HG03045 (cell line): ENCODE measurements around the gene REM1.
"Not testable (repeated sequence)": the region's sequence is repeated elsewhere in the genome, so short reads cannot be mapped to it uniquely, and the experiment has no call there.

Experiments used
- ATAC-seq: cut with Tn5 transposase; IDR thresholded peaks from one replicate; pipeline ENCODE4 v1.9.1; 2021; ENCODE audit warnings: mild to moderate bottlenecking, moderate library complexity; ENCODE audit not compliant: unreplicated experiment

REM1 gene, protein sequence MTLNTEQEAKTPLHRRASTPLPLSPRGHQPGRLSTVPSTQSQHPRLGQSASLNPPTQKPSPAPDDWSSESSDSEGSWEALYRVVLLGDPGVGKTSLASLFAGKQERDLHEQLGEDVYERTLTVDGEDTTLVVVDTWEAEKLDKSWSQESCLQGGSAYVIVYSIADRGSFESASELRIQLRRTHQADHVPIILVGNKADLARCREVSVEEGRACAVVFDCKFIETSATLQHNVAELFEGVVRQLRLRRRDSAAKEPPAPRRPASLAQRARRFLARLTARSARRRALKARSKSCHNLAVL

DNA sequence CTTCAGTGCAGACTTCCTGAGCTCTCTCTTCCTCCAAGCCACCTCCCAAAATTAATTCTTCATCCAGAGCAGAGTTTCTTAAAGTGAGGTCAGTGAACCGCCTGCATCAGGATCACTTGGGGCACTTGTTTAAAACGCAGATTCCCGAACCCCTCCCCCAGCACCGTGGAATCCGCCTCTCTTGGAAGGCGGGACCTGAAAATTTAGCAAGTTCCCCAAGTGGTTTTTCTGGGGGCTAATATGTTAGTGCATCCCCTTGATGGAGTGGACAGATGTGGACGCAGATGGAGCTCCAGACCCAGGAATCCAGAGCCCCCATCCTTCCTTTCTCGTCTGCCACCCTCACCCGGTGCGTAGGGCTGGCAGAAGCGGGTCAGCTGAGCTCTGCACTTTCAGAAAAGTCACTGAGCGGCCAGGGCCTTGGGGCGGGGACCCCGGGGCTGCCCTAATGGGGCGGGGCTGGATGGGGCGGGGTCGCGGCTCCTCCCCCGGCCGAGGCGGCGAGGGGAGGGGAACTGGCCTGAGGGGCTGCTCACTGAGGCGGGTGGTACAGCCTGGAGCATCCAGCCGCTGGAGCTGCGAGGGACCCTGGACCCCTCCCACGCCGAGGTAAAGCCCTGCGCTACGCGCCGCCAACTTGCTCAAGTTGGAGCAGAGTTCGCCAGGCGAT lies at the start of gene REM1, which contains the start of gene DEFB124:
TSS of gene REM1 (plus strand) at position 531 of the 670 bp plus-strand sequence. CDS start 1,158 bp downstream, outside the sequence.
TSS of gene DEFB124 (minus strand) at position 370 of the 670 bp plus-strand sequence. CDS start 2,114 bp downstream, outside the sequence.
- no peak for ATAC-seq

DNA sequence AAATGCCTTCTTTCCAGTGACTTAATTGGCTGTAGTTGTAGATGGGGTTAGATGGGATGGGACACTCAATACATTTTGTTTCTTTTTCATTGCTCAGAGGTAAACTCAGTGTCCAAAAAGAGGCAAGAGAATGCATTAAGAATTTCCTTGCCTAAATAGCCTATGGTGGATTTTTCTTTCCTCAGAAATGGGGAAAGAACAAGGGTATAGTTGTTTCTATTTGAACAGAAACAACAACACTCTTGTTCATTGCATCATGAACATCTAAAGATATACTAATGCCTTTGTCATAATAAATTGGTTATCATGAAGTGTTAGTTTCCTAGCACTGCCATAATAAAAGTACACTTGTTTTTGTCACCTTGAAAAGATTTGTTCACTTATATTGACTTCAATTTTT lies 49.3 kb upstream of the REM1 start:
- no peak for ATAC-seq

DNA sequence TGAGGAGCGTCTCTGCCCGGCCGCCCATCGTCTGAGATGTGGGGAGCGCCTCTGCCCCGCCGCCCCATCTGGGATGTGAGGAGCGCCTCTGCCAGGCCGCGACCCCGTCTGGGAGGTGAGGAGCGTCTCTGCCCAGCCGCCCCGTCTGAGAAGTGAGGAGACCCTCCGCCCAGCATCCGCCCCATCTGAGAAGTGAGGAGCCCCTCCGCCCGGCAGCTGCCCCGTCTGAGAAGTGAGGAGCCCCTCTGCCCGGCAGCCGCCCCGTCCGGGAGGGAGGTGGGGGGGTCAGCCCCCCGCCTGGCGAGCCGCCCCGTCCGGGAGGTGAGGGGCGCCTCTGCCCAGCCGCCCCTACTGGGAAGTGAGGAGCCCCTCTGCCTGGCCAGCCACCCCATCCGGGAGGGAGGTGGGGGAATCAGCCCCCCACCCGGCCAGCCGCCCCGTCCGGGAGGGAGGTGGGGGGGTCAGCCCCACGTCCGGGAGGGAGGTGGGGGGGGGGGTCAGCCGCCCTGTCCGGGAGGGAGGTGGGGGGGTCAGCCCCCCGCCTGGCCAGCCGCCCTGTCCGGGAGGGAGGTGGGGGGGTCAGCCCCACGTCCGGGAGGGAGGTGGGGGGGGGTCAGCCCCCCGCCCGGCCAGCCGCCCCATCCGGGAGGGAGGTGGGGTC lies 48.1 kb upstream of the REM1 start:
- not testable (repeated sequence) for ATAC-seq

DNA sequence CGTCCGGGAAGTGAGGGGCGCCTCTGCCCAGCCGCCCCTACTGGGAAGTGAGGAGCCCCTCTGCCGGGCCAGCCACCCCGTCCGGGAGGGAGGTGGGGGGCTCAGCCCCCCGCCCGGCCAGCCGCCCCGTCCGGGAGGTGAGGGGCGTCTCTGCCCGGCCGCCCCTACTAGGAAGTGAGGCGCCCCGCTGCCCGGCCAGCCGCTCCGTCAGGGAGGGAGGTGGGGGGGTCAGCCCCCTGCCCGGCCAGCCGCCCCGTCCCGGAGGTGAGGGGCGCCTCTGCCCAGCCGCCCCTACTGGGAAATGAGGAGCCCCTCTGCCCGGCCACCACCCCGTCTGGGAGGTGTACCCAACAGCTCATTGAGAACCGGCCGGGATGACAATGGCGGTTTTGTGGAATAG lies 47.5 kb upstream of the REM1 start:
- not testable (repeated sequence) for ATAC-seq

DNA sequence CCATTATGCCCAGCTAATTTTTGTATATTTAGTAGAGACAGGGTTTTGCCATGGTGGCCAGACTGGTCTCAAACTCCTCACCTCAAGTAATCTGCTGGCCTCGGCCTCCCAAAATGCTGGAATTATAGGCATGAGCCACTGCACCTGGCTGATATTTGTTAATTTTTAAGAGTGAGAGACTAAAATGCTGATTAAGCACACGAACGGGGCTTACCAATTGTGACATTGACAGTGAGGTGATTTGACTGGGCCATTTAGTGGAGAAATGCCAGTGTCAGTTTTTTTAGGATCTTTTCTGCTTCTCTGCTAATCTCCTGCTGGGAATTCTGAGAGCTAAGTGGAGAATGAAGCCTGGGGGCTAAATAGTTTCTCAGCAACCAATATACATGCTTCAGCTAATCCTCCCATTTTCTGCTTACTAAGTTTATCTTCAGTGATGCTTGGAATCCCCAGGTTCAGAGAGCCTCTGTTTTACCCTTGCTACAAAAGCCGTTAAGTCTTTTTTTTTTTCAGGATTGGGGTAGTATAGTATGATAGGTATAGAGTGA lies 44.4 kb upstream of the REM1 start:
- no peak for ATAC-seq

DNA sequence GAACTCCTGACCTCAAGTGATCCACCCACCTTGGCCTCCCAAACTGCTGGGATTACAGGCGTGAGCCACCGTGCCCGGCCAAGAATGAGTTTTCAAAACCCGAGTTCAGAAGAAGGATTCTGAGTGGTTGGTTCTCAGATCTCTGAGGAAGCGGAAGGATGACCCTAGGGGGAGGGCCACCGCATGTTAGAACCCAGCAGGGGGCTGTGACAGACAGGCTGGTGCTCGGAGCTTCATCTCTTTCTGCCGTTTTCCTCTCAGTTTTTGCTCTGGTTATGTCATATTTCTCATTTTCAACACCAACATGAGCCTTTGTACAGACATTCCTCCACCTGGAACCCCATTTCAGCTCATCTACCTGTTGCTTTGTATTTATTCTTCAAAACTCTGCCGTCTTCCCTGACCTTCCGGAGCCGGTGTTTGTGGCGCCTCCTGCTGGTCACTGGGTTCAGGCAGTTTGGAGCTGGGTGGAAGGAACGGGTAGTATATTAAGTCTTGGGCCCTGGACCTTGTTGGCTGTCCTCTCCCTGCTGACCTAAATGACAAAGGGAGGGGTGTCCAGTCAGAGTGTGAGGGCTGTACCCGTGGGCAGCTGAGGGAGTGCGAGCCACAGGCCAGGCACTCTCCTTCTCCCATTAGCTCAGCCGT lies 35.0 kb upstream of the REM1 start, which contains the start of gene DEFB123:
TSS of gene DEFB123 (plus strand) at position 621 of the 648 bp plus-strand sequence. CDS start 67 bp downstream, outside the sequence.
- no peak for ATAC-seq

DNA sequence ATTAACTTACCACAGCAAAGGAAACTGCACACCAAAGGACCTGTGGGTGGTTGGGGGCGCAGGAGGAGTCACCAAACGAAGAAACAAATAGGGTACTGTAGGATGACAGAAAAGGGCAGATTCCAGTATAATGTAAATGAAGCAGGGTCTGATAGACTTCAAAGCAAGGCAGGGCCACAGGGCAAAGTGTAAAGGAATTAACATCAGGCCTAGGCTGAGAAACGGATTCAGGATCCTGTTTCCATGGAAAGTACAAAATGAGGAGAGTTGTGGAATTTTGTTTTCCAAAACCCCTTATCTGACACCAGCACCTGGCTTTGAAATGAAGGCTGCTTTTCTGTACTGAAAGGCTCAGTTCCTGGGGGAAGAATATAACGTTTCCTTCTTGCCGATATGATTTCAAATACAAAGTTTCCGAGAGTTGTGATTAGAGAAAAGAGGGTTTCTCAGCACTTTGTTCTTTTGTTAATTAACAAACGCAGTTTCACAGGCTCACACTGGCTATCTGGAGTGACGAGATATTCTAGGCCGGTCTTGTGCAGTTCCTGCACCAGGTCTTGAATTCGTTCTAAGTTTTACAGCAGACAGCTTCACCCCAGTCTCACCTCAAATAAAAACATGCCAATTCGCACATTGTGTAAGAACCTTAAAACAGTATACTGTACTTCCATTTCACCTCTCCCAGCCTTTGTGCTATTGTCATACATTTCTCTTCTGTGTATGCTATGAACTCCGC lies 28.8 kb upstream of the REM1 start:
- ATAC-seq: no peak

DNA sequence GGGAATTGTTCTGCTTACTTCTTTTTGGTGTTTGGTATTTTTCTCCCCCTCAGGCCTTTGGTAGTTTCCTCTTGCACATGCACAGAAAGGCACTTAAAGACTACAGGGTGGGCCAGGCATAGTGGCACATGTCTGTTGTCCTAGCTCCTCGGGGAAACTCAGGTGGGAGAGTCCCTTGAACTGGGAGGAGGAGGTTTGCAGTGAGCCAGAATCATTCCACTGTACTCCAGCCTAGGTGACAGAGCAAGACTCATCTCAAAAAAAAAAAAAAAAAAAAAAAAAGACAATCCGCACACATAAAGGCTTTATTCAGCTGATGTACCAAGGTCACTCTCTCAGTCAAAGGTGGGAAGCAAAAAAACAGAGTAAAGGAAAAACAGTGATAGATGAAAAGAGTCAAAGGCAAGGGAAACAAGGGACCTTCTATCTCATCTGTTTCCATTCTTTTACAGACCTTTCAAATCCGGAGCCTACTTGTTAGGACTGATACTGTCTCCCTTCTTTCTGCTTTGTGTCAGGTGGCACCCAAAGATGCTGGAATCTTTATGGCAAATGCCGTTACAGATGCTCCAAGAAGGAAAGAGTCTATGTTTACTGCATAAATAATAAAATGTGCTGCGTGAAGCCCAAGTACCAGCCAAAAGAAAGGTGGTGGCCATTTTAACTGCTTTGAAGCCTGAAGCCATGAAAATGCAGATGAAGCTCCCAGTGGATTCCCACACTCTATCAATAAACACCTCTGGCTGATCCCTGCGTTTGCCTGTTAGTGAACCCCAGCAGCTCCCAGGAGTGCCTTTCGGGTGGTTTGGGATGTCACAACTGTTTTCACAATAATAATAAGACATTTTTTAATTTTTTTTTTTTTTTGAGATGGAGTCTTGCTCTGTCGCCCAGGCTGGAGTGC lies 25.3 kb upstream of the REM1 start:
- ATAC-seq: no peak

DNA sequence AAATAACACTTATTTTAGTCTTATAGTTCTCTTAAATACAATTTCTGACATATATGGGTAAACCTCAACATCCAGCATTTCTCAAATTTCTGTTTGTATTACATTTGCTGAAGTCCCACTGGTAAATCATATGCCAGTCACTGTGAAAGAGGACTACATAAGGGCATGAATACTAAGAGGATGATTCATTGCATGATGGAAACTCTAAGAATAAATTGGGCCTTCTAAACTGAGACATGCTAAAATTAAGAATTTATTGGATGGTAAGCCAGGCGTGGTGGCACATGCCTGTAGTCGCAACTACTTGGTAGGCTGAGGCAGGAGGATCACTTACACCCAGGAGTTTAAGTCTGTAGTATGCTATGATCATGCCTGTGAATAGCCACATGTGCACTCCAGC lies 22.5 kb upstream of the REM1 start:
- no peak for ATAC-seq

DNA sequence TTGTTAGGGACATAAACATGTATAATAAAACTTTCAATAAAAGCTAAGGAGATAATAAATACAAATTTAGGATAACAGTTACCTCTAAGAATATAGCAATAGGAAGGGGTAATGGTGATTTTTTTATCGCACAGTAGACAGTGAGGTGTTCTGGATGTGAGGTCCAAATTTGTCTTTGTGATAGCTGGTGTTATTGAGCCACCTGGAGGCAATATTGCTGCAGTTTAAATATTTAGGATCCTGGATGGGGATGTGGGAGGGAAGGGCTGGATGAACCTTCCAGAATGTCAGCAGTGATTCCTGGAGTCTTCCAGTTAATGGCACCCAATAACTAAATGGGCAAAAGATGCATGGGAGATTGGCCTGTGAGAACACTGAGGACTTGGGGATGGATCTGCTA lies 20.7 kb upstream of the REM1 start:
- ATAC-seq: no peak

DNA sequence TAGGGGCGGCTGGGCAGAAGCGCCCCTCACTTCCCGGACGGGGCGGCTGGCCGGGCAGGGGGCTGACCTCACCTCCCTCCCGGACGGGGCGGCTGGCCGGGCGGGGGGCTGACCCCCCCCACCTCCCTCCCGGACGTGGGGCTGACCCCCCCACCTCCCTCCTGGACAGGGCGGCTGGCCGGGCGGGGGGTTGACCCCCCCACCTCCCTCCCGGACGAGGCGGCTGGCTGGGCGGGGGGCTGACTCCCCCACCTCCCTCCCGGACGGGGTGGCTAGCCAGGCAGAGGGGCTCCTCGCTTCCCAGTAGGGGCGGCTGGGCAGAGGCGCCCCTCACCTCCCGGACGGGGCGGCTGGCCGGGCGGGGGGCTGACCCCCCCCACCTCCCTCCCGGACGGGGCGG lies 4.1 kb upstream of the REM1 start:
- not testable (repeated sequence) for ATAC-seq

DNA sequence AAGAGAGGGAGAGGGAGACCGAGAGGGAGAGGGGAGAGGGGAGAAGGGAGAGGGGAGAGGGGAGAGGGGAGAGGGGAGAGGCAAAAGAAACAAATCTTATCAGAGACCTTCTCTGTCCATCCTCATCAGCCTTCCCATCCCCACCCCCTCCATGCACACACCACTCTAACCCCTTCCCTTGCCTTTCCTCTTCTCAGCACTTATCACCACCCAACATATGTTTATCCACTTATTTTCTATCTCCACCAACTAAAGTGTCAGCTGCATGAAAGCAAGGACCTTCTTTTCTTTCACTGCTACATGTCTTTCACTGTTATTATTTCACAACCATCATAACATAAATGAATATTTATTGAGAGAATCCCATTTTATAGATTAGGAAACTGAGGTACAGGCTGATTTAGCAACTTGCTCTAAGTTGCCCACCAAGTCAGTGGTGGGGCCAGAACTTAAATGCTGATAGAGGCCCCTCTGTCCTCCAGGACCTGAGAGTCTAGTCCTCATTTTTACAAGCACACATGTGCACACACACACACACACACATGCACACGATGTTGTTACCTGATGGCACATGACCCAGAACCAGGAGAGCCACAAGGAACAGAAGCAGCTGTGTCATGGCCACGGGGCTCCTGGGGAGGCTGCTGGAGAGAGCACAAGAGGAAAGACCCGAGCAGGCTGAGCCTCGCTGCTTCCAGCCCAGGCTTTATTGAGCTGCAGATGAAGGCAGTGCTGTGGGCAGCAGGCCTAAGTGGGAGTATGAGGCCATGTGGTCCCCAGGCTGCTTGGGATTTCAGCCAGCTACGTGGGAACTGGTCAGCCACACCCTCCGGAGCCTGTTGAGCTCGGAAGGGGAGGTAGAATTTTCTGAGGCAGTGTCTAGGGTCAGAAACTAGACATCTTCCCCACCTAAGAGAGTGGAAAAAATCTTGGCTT lies 2.4 kb upstream of the REM1 start:
- ATAC-seq: no peak

DNA sequence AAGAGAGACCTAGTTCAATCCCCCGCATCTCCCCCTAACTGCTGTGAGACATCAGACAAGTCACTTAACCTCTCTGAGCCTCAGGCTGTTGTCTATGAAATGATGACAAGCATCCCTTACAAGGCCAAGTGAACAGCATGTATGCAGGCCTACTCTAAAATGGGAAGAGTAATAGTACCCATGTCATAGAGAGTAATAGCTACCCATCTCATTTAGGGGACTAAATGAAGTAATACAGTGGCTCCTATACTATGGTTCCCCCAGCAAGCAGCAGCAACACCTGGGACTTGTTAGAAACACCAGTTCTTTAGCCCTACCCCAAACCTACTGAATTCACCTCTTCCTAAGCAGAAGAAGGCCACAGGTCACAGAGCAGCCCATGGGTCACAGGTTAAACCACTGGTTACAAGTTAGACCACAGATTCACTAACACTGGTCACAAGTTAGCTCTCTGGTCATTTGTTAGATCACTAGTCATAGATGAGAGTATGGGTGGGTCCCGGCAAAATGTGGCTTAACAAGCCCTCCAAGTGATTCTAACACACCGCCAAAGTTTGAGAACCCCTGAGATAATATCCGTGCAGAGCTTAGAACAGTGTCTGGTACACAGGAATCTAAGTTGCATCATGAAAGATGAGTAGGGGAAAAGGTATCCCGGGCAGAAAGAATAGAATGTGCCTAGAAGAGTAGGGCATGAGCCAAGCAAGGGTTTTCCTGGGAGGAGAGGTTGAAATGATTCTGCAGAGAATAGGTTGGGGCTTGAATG lies 1.6 kb upstream of the REM1 start:
- no peak for ATAC-seq

DNA sequence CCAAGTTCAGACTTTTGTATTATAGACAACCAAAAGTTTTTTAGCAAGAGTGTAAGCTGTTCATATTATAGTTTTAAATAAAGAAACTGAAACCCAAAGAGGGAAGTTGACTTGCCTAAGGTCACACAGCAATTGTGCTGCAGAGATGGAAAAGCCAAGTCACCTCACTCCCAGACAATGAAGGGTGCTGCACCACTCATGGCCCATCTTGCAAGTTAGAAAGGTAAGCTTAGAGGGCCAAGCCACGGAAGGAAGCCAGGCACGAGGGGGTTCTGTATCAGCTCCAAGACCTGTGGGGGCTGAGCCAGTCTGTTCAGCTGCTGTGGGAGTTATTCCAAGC lies 1.0 kb upstream of the REM1 start:
- no peak for ATAC-seq

DNA sequence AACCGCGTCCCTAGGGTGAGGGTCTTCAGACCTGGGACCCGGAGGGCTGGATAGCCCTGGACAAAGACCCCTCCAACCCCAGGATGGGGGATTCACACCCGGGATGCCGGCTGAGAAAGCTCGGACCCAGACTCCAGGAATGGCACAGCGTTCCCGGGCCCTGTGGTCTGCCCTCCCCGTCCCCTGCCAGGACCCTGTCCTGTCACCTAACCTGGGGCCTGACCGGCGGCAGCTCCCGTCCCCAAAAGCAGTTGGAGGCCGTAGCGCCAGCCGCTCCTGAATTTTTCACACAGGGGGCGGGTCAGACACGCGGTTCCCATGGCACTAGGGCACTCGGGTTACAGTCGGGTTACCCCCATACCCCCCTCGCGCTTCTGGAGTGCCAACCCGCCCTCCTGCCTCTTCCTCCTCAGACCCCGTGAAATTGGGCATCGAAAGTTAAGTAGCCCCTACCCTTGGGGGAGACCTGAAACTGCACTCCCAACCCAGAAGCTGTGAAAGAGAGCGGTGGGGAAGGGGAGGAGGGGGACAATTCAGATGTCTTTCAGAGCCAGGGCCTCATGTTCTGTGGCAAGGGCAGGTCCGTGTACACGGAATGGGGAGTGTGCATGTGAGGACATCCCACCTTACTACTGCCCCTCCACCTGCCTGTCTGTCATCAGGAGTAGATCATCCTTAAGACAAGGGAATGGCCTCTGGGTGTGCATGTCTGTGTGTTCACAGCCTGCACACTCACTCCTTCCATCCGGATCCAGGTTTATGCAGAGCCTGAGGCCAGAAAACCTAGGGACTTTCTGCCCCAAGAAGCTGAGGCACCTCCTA lies 595 bp downstream of the REM1 start:
- ATAC-seq: no peak

DNA sequence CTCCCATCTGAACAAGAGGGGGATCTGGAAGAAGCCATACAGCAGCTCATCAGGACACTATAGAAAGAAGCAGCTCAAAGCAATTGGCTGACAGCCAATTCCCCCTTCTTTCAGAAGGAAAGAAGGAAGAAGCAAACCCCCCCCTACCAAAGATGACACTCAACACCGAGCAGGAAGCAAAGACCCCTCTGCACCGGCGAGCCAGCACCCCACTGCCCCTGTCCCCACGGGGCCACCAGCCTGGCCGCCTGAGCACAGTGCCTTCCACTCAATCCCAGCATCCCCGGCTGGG lies 1.2 kb downstream of the REM1 start:
- no peak for ATAC-seq

DNA sequence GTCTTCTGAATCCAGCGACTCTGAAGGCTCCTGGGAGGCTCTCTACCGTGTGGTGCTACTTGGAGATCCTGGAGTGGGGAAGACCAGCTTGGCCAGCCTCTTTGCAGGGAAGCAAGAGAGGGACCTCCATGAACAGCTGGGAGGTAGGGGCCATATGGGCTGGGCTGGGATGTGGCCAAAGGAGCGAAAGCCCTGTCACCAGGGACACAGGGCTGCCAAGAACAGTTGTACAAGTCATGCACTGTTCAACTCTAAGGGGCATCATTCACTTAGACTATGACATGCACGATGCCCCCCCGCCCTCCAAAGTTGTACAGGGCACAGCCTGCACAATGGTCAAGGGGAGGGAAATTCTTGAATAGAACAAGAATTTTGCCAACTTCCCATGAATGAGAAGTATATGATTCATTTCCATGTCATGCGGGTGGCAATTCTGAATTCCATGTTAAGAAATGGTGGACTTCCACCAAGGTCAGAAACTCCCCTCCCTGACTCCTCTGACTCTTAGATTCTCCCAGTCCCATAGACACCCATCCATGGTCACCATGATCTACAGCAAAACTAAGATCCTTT lies 1.6 kb downstream of the REM1 start:
- no peak for ATAC-seq
